HG03196 (cell line): ENCODE data around the gene HMGCS1.
"Not testable (repeated sequence)": the region's sequence is repeated elsewhere in the genome, so short reads cannot be mapped to it uniquely, and the experiment has no call there.

Experiments used
- ATAC-seq: cut with Tn5 transposase; IDR thresholded peaks from one replicate; pipeline ENCODE4 v1.9.1; 2021; ENCODE audit not compliant: unreplicated experiment

HMGCS1 gene

GRCh38 chr5:43312699-43313034 lies 545 bp downstream of the HMGCS1 start:
- peak; percentile 17 for ATAC-seq

GRCh38 chr5:43312076-43312661 lies 1.0 kb downstream of the HMGCS1 start:
- no peak for ATAC-seq

- no peak for ATAC-seq
These were observed 3.6 kb downstream of the HMGCS1 start for GRCh38 chr5:43309637-43310036.

- ATAC-seq = no peak
These were observed 4.1 kb downstream of the HMGCS1 start for GRCh38 chr5:43309122-43309521.

- not testable (repeated sequence) for ATAC-seq
These were observed 6.3 kb downstream of the HMGCS1 start for GRCh38 chr5:43306954-43307353.

- ATAC-seq = peak; percentile 56
These were observed 7.2 kb downstream of the HMGCS1 start for GRCh38 chr5:43305948-43306565.

GRCh38 chr5:43304525-43304924 lies 8.7 kb downstream of the HMGCS1 start:
- ATAC-seq = no peak

GRCh38 chr5:43303242-43303641 lies 10.0 kb downstream of the HMGCS1 start:
- ATAC-seq = no peak

GRCh38 chr5:43302481-43302880 lies 10.7 kb downstream of the HMGCS1 start:
- ATAC-seq = no peak

- ATAC-seq = no peak
These were observed 11.5 kb downstream of the HMGCS1 start for GRCh38 chr5:43301653-43302091.

- ATAC-seq = no peak
These were observed 13.1 kb downstream of the HMGCS1 start for GRCh38 chr5:43300112-43300511.

- ATAC-seq = no peak
These were observed 14.8 kb downstream of the HMGCS1 start for GRCh38 chr5:43298443-43298842.

- ATAC-seq = no peak
These were observed 16.4 kb downstream of the HMGCS1 start for GRCh38 chr5:43296835-43297234.

GRCh38 chr5:43295202-43295601 lies 18.0 kb downstream of the HMGCS1 start:
- ATAC-seq = no peak

- no peak for ATAC-seq
These were observed 19.0 kb downstream of the HMGCS1 start for GRCh38 chr5:43294226-43294625.

GRCh38 chr5:43290726-43291125 lies 22.5 kb downstream of the HMGCS1 start:
- ATAC-seq = no peak

- no peak for ATAC-seq
These were observed 24.9 kb downstream of the HMGCS1 start for GRCh38 chr5:43288269-43288831.

GRCh38 chr5:43287493-43287892 lies 25.7 kb downstream of the HMGCS1 start:
- ATAC-seq = no peak

GRCh38 chr5:43286623-43287022 lies 26.6 kb downstream of the HMGCS1 start:
- no peak for ATAC-seq

- no peak for ATAC-seq
These were observed 31.2 kb downstream of the HMGCS1 start for GRCh38 chr5:43281840-43282658.

- no peak for ATAC-seq
These were observed 33.5 kb downstream of the HMGCS1 start for GRCh38 chr5:43279548-43280274.
